Upper lobe of left lung (tissue), 6 donors: ENCODE results near the gene HAPSTR1. TPM values are rescaled to one million over a fixed set of nuclear protein-coding genes. Genes with fewer than 3 reads are reported as not detected.

Source experiments
- ATAC-seq, 2 donors: fragments of 200-7000 bp; cut with Tn5 transposase; one replicate each; pipeline ENCODE4 v1.9.1; 2022; ENCODE audit warnings: mild to moderate bottlenecking in 2 of 2, moderate library complexity in 2 of 2; ENCODE audit not compliant: low FRiP score in 2 of 2
- DNase-seq, 2 donors: peaks; one replicate each; pipeline ENCODE4 v3.0.0-alpha.2; 2019 to 2020
- H3K27ac ChIP-seq, 4 donors: fragments of 200-600 bp; sonication (generic); one replicate each; pipeline ENCODE4 v1.5.1; 2016 to 2019
- H3K27me3 ChIP-seq, 4 donors: fragments of 200-600 bp; sonication (generic); one replicate each; pipeline ENCODE4 v1.5.1; 2017 to 2019
- H3K36me3 ChIP-seq, 4 donors: fragments of 200-600 bp; sonication (generic); one replicate each; pipeline ENCODE4 v1.5.1; 2016 to 2019
- H3K4me1 ChIP-seq, 4 donors: fragments of 200-600 bp; sonication (generic); one replicate each; pipeline ENCODE4 v1.5.1; 2018 to 2019
- H3K4me3 ChIP-seq, 4 donors: fragments of 200-600 bp; sonication (generic); one replicate each; pipeline ENCODE4 v1.5.1; 2017 to 2019; ENCODE audit warnings: mild to moderate bottlenecking in 2 of 4, moderate library complexity in 1 of 4
- H3K9me3 ChIP-seq, 4 donors: fragments of 200-600 bp; sonication (generic); one replicate each; pipeline ENCODE4 v1.5.1; 2018 to 2019
- EP300 ChIP-seq, 4 donors: sonication (generic); formaldehyde crosslinking; IDR thresholded peaks; one replicate each; pipeline ENCODE4 v1.5.1; 2017; ENCODE audit warnings: antibody characterized with exemption in 4 of 4, control low read depth in 2 of 4
- POLR2A ChIP-seq, 4 donors: fragments of 450-650 bp; IDR thresholded peaks; one replicate each; pipeline ENCODE4 v1.5.1; 2016 to 2017; ENCODE audit warnings: antibody characterized with exemption in 4 of 4, mild to moderate bottlenecking in 2 of 4
- POLR2AphosphoS5 ChIP-seq, 2 donors: sonication (generic); formaldehyde crosslinking; IDR thresholded peaks; one replicate each; pipeline ENCODE4 v1.5.1; 2017; ENCODE audit warnings: antibody characterized with exemption in 2 of 2
- WGBS, 2 donors: methylation state at CpG; one replicate each; pipeline ENCODE4 v1.1.5; 2017 to 2018; 5-methylcytosine and 5-hydroxymethylcytosine counted together
- total RNA-seq, 6 donors: library from RNA; depleted of rRNA in 4 of 6; stranded (reverse); fragments of >200 nt in 4 of 6; gene quantifications; one replicate each; pipeline versions ENCODE4 v1.1.0 to v1.2.1, GENCODE V29; 2016 to 2021
- TF ChIP-seq, protein P1 (sequence below), 6 experiments: fragments of 450-650 bp in 4 of 6; fragments of 200-600 bp in 2 of 6; sonication (generic) in 2 of 6; IDR thresholded peaks; one replicate each; pipeline ENCODE4 v1.5.1; 2016 to 2019; ENCODE audit warnings: antibody characterized with exemption in 6 of 6
- donor health status: DM: no; HTN: no; CAD: no; lungs with moderate emphysema.
- donor health status: DM: no; HTN: yes; CAD: no; lungs with severe emphysema.

The HAPSTR1 gene
- total RNA-seq, 6 donors from 2014 or later = 37.3 to 62.9 (median 46.0) TPM

GRCh38 chr16:9054460-9054859 lies 37.0 kb upstream of the HAPSTR1 start:
- Histone ChIP-seq H3K4me3 (no peak overlapping the region), H3K36me3 (no peaks in the 10 kb centered on the region), H3K27ac (no peak overlapping the region), H3K27me3 (no peaks in the 10 kb centered on the region), H3K4me1 (peaks cover 0 to 4% (median 0%) of the 10 kb centered on the region in 4 donors), H3K9me3 (no peaks in the 10 kb centered on the region)
- 72 to 81% methylated on average over 4 of the region's 4 CpGs for WGBS, 2 donors
- TF ChIP-seq POLR2A (IDR thresholded peaks at IDR 0.05) = no peak
- TF ChIP-seq POLR2AphosphoS5 (IDR thresholded peaks at IDR 0.05) = no peak
- TF ChIP-seq, protein P1, sequence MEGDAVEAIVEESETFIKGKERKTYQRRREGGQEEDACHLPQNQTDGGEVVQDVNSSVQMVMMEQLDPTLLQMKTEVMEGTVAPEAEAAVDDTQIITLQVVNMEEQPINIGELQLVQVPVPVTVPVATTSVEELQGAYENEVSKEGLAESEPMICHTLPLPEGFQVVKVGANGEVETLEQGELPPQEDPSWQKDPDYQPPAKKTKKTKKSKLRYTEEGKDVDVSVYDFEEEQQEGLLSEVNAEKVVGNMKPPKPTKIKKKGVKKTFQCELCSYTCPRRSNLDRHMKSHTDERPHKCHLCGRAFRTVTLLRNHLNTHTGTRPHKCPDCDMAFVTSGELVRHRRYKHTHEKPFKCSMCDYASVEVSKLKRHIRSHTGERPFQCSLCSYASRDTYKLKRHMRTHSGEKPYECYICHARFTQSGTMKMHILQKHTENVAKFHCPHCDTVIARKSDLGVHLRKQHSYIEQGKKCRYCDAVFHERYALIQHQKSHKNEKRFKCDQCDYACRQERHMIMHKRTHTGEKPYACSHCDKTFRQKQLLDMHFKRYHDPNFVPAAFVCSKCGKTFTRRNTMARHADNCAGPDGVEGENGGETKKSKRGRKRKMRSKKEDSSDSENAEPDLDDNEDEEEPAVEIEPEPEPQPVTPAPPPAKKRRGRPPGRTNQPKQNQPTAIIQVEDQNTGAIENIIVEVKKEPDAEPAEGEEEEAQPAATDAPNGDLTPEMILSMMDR (IDR thresholded peaks at IDR 0.05) = no peak
- TF ChIP-seq EP300 (IDR thresholded peaks at IDR 0.05) = no peak
- DNase-seq (no peak), ATAC-seq (no peak)

- DNase-seq = no peak
- Histone ChIP-seq H3K36me3 (no peaks in the 10 kb centered on the region), H3K4me1 (peaks cover 0 to 4% (median 0%) of the 10 kb centered on the region in 4 donors), H3K27ac (no peak overlapping the region), H3K27me3 (no peaks in the 10 kb centered on the region), H3K4me3 (no peak overlapping the region), H3K9me3 (no peaks in the 10 kb centered on the region)
- ATAC-seq = no peak
- TF ChIP-seq EP300 (IDR thresholded peaks at IDR 0.05) (no peak), POLR2A (IDR thresholded peaks at IDR 0.05) (no peak), POLR2AphosphoS5 (IDR thresholded peaks at IDR 0.05) (no peak)
- TF ChIP-seq, protein P1 (IDR thresholded peaks at IDR 0.05) = no peak
- WGBS, 2 donors = 86 to 90% methylated on average over 2 of the region's 2 CpGs
Measured at GRCh38 chr16:9055115-9055514, 36.3 kb upstream of the HAPSTR1 start.

- Histone ChIP-seq H3K4me1 (peaks cover 0 to 4% (median 0%) of the 10 kb centered on the region in 4 donors), H3K4me3 (no peak overlapping the region), H3K36me3 (no peaks in the 10 kb centered on the region), H3K27ac (no peak overlapping the region), H3K27me3 (no peaks in the 10 kb centered on the region), H3K9me3 (no peaks in the 10 kb centered on the region)
- DNase-seq (no peak), ATAC-seq (no peak)
- 62 to 68% methylated on average over 2 of the region's 2 CpGs for WGBS, 2 donors
- TF ChIP-seq POLR2A (IDR thresholded peaks at IDR 0.05) (no peak), POLR2AphosphoS5 (IDR thresholded peaks at IDR 0.05) (no peak), EP300 (IDR thresholded peaks at IDR 0.05) (no peak)
- TF ChIP-seq, protein P1 (IDR thresholded peaks at IDR 0.05) = no peak
Measured at GRCh38 chr16:9055661-9056060, 35.8 kb upstream of the HAPSTR1 start.

GRCh38 chr16:9056061-9056460 lies 35.4 kb upstream of the HAPSTR1 start:
- H3K27ac ChIP-seq = no peak overlapping the region
- H3K4me3 ChIP-seq = no peak overlapping the region
- H3K9me3 ChIP-seq = no peaks in the 10 kb centered on the region
- TF ChIP-seq POLR2AphosphoS5 (IDR thresholded peaks at IDR 0.05) = no peak
- TF ChIP-seq, protein P1 (IDR thresholded peaks at IDR 0.05) = no peak
- no peak for TF ChIP-seq EP300 (IDR thresholded peaks at IDR 0.05)
- no peak for TF ChIP-seq POLR2A (IDR thresholded peaks at IDR 0.05)
- ATAC-seq (no peak), DNase-seq (no peak)
- H3K27me3 ChIP-seq = no peaks in the 10 kb centered on the region
- WGBS, 2 donors = 83% methylated on average over 8 to 9 of the region's 9 CpGs
- no peaks in the 10 kb centered on the region for H3K36me3 ChIP-seq
- peaks cover 0 to 4% (median under 1%) of the 10 kb centered on the region in 4 donors for H3K4me1 ChIP-seq

- no peaks in the 10 kb centered on the region for H3K36me3 ChIP-seq
- no peak for DNase-seq
- H3K4me3 ChIP-seq = no peak overlapping the region
- no peaks in the 10 kb centered on the region for H3K27me3 ChIP-seq
- ATAC-seq = no peak
- H3K9me3 ChIP-seq = no peaks in the 10 kb centered on the region
- TF ChIP-seq EP300 (IDR thresholded peaks at IDR 0.05) (no peak), POLR2A (IDR thresholded peaks at IDR 0.05) (no peak)
- H3K27ac ChIP-seq = no peak overlapping the region
- 88 to 89% methylated on average over 9 of the region's 9 CpGs for WGBS, 2 donors
- peaks cover 4 to 8% (median 6%) of the 10 kb centered on the region in 4 donors for H3K4me1 ChIP-seq
Measured at GRCh38 chr16:9058211-9058610, 33.2 kb upstream of the HAPSTR1 start.
